T-helper 17 cell (primary cell): ENCODE data around the gene ATG16L1. TPM values are rescaled to one million over a fixed set of nuclear protein-coding genes. Genes with fewer than 3 reads are reported as not detected.

Source experiments
- ATAC-seq: fragments of 150-1000 bp; cut with Tn5 transposase; 2 replicates; pipeline ENCODE4 v1.10.0; 2021; ENCODE audit warnings: mild to moderate bottlenecking, moderate library complexity
- DNase-seq, 3 donors: peaks; one replicate each; pipeline versions ENCODE4 v3.0.0 to v3.0.0-alpha.2; 2020 to 2021
- H3K9me3 ChIP-seq: one replicate; pipeline ENCODE4 v1.7.0; 2013; ENCODE audit warnings: low read length, mild to moderate bottlenecking; ENCODE audit not compliant: control insufficient read depth, poor library complexity, severe bottlenecking
- H3K27ac Mint-ChIP-seq: one replicate; pipeline ENCODE4 v1.8.0; 2022; ENCODE audit warnings: mild to moderate bottlenecking, moderate library complexity, mixed read lengths
- H3K27me3 Mint-ChIP-seq: one replicate; pipeline ENCODE4 v1.8.0; 2022; ENCODE audit warnings: mixed read lengths
- H3K36me3 Mint-ChIP-seq: one replicate; pipeline ENCODE4 v1.8.0; 2022; ENCODE audit warnings: low read depth, mixed read lengths
- H3K4me1 Mint-ChIP-seq: one replicate; pipeline ENCODE4 v1.8.0; 2022; ENCODE audit warnings: mild to moderate bottlenecking, mixed read lengths
- H3K4me3 Mint-ChIP-seq: one replicate; pipeline ENCODE4 v1.8.0; 2022; ENCODE audit warnings: mild to moderate bottlenecking, moderate library complexity, mixed read lengths
- total RNA-seq, 4 donors: library from RNA in 2 of 4; stranded (reverse) in 2 of 4; gene quantifications; one replicate each; pipeline ENCODE4 v1.2.3 and lab custom pipeline; 2022 to 2026

ATG16L1 gene
- total RNA-seq, 2 donors from 2014 or later, result 87.3 to 115 TPM

GRCh38 chr2:233295891-233296290 is 44.4 kb downstream of the ATG16L1 start:
- Mint-ChIP-seq H3K4me3 (no peak overlapping the region), H3K27ac (no peak overlapping the region), H3K4me1 (peaks cover 6% of the 10 kb centered on the region), H3K27me3 (no peaks in the 10 kb centered on the region), H3K36me3 (peaks cover 14% of the 10 kb centered on the region)
- H3K9me3 ChIP-seq, result no peaks in the 10 kb centered on the region
- DNase-seq (no peak), ATAC-seq (no peak)

GRCh38 chr2:233297076-233297475 is 45.6 kb downstream of the ATG16L1 start:
- H3K9me3 ChIP-seq, result no peaks in the 10 kb centered on the region
- DNase-seq (no peak), ATAC-seq (no peak)
- H3K4me1 Mint-ChIP-seq, result peaks cover 6% of the 10 kb centered on the region
- no peak overlapping the region for H3K4me3 Mint-ChIP-seq
- H3K27ac Mint-ChIP-seq, result peak overlapping the region; percentile 45
- no peaks in the 10 kb centered on the region for H3K27me3 Mint-ChIP-seq
- H3K36me3 Mint-ChIP-seq, result peaks cover 13% of the 10 kb centered on the region

GRCh38 chr2:233300401-233300800 is 48.9 kb downstream of the ATG16L1 start:
- no peaks in the 10 kb centered on the region for H3K27me3 Mint-ChIP-seq
- H3K36me3 Mint-ChIP-seq, result no peaks in the 10 kb centered on the region
- no peaks in the 10 kb centered on the region for H3K9me3 ChIP-seq
- DNase-seq, result no peak
- H3K4me1 Mint-ChIP-seq, result peaks cover 2% of the 10 kb centered on the region
- ATAC-seq, result no peak
- peak overlapping the region; percentile 87 for H3K27ac Mint-ChIP-seq
- no peak overlapping the region for H3K4me3 Mint-ChIP-seq

GRCh38 chr2:233301248-233301647 is 49.8 kb downstream of the ATG16L1 start:
- H3K9me3 ChIP-seq, result no peaks in the 10 kb centered on the region
- ATAC-seq (no peak), DNase-seq (no peak)
- peak overlapping the region; percentile 9 for H3K27ac Mint-ChIP-seq
- H3K27me3 Mint-ChIP-seq, result no peaks in the 10 kb centered on the region
- H3K36me3 Mint-ChIP-seq, result no peaks in the 10 kb centered on the region
- no peak overlapping the region for H3K4me3 Mint-ChIP-seq
- peaks cover under 1% of the 10 kb centered on the region for H3K4me1 Mint-ChIP-seq

- H3K27me3 Mint-ChIP-seq, result no peaks in the 10 kb centered on the region
- no peak overlapping the region for H3K27ac Mint-ChIP-seq
- DNase-seq (no peak), ATAC-seq (no peak)
- peaks cover 3% of the 10 kb centered on the region for H3K4me1 Mint-ChIP-seq
- H3K36me3 Mint-ChIP-seq, result no peaks in the 10 kb centered on the region
- H3K9me3 ChIP-seq, result no peaks in the 10 kb centered on the region
- H3K4me3 Mint-ChIP-seq, result no peak overlapping the region
Observed at GRCh38 chr2:233301811-233302210, 50.3 kb downstream of the ATG16L1 start.

- DNase-seq, result no peak
- Mint-ChIP-seq H3K4me1 (peaks cover 3% of the 10 kb centered on the region), H3K27ac (no peak overlapping the region), H3K27me3 (no peaks in the 10 kb centered on the region), H3K4me3 (no peak overlapping the region), H3K36me3 (no peaks in the 10 kb centered on the region)
- no peak for ATAC-seq
- no peaks in the 10 kb centered on the region for H3K9me3 ChIP-seq
Observed at GRCh38 chr2:233303252-233303651, 51.8 kb downstream of the ATG16L1 start.

- Mint-ChIP-seq H3K27ac (peak within 1 kb of the TSS; percentile 78), H3K27me3 (peaks cover under 1% of the 10 kb centered on the region)
Observed at GRCh38 chr2:233307565-233307964, 56.1 kb downstream of the ATG16L1 start, which contains the start of gene SAG. SAG (plus strand) TSS chr2:233307816; CDS start chr2:233309190, 1,374 bp downstream.

GRCh38 chr2:233311241-233311926 is 59.9 kb downstream of the ATG16L1 start:
- Mint-ChIP-seq H3K27me3 (peaks cover 7% of the 10 kb centered on the region), H3K36me3 (no peaks in the 10 kb centered on the region), H3K27ac (no peak overlapping the region), H3K4me3 (no peak overlapping the region), H3K4me1 (peaks cover 11% of the 10 kb centered on the region)
- ATAC-seq, result no peak
- H3K9me3 ChIP-seq, result no peaks in the 10 kb centered on the region
- DNase-seq, result no peak

More at GRCh38 chr2:233307565-233307964, 56.1 kb downstream of the ATG16L1 start, which contains the start of gene SAG:
- ATAC-seq (no peak), DNase-seq (no peak)
- H3K4me3 Mint-ChIP-seq, result no peak within 1 kb of the TSS
- H3K36me3 Mint-ChIP-seq, result no peaks in the 10 kb centered on the region
- peaks cover 7% of the 10 kb centered on the region for H3K4me1 Mint-ChIP-seq
- no peaks in the 10 kb centered on the region for H3K9me3 ChIP-seq

GRCh38 chr2:233312874-233313273 is 61.4 kb downstream of the ATG16L1 start:
- Mint-ChIP-seq H3K27me3 (peaks cover 7% of the 10 kb centered on the region), H3K4me3 (no peak overlapping the region), H3K27ac (peak overlapping the region; percentile 72), H3K36me3 (no peaks in the 10 kb centered on the region), H3K4me1 (peaks cover 8% of the 10 kb centered on the region)
- no peak for DNase-seq
- no peaks in the 10 kb centered on the region for H3K9me3 ChIP-seq
- ATAC-seq, result no peak

- no peak overlapping the region for H3K4me3 Mint-ChIP-seq
- no peaks in the 10 kb centered on the region for H3K36me3 Mint-ChIP-seq
- DNase-seq (no peak), ATAC-seq (no peak)
- no peaks in the 10 kb centered on the region for H3K9me3 ChIP-seq
- peaks cover 7% of the 10 kb centered on the region for H3K27me3 Mint-ChIP-seq
- H3K4me1 Mint-ChIP-seq, result peaks cover 8% of the 10 kb centered on the region
- no peak overlapping the region for H3K27ac Mint-ChIP-seq
Observed at GRCh38 chr2:233314180-233314925, 62.9 kb downstream of the ATG16L1 start.

- H3K9me3 ChIP-seq, result no peaks in the 10 kb centered on the region
- Mint-ChIP-seq H3K27ac (no peak overlapping the region), H3K27me3 (peaks cover 22% of the 10 kb centered on the region), H3K4me3 (no peak overlapping the region), H3K4me1 (peaks cover 5% of the 10 kb centered on the region), H3K36me3 (no peaks in the 10 kb centered on the region)
- DNase-seq (no peak), ATAC-seq (no peak)
Observed at GRCh38 chr2:233317196-233317943, 65.9 kb downstream of the ATG16L1 start.

GRCh38 chr2:233319256-233319655 is 67.8 kb downstream of the ATG16L1 start:
- DNase-seq (no peak), ATAC-seq (no peak)
- no peak overlapping the region for H3K27ac Mint-ChIP-seq
- peaks cover 4% of the 10 kb centered on the region for H3K36me3 Mint-ChIP-seq
- H3K9me3 ChIP-seq, result no peaks in the 10 kb centered on the region
- H3K4me1 Mint-ChIP-seq, result peaks cover 5% of the 10 kb centered on the region
- H3K27me3 Mint-ChIP-seq, result peaks cover 15% of the 10 kb centered on the region
- H3K4me3 Mint-ChIP-seq, result no peak overlapping the region

GRCh38 chr2:233320470-233320869 is 69.0 kb downstream of the ATG16L1 start:
- DNase-seq, result no peak
- Mint-ChIP-seq H3K36me3 (peaks cover 6% of the 10 kb centered on the region), H3K27me3 (peaks cover 15% of the 10 kb centered on the region), H3K4me1 (peaks cover 9% of the 10 kb centered on the region), H3K27ac (no peak overlapping the region), H3K4me3 (no peak overlapping the region)
- no peak for ATAC-seq
- no peaks in the 10 kb centered on the region for H3K9me3 ChIP-seq
